Measurements from ENCODE around the gene CADPS. TPM values are rescaled to one million over a fixed set of nuclear protein-coding genes. Genes with fewer than 3 reads are reported as not detected.

The CADPS gene
- total RNA-seq, 2 donors from 2014 or later, result 11.7 to 20.8 TPM

DNA sequence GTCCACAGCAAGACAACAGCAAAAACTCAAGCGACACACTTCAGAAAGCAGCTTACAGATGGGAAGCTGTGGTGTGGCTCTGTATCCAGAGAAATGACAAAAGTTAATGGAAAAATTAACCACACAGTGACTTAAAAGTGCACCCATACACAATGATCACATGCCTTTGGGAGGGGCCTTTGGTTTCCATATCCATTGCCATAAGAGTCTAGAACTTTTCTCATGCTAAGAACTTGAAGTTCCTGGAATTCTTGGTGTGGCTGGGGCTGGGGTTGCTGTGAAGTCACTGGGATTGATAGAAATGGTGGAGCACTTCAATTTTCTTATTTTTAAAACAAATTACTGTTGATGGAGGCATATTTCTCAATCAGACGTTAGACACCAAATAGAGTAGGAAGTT is 393.3 kb downstream of the CADPS start:
- Histone ChIP-seq H3K27me3 (ENCODE audit: control insufficient read depth, insufficient read depth, low read length, poor library complexity, severe bottlenecking) (no peaks in the 10 kb centered on the region), H3K36me3 (ENCODE audit: control insufficient read depth, insufficient read depth, low read length) (no peaks in the 10 kb centered on the region), H3K9ac (ENCODE audit: extremely low read depth, low read length, poor library complexity, severe bottlenecking) (no peak overlapping the region), H3K4me3 (ENCODE audit: low read length) (no peak overlapping the region), H3K9me3 (ENCODE audit: control insufficient read depth, low read length) (peaks cover 5% of the 10 kb centered on the region), H3K27ac (ENCODE audit: low read depth, low read length) (no peak overlapping the region), H3K4me1 (ENCODE audit: control insufficient read depth, insufficient read depth, low read length) (no peaks in the 10 kb centered on the region)
- Mint-ChIP-seq H3K36me3 (ENCODE audit: low read depth) (peaks cover under 1% of the 10 kb centered on the region), H3K27ac (no peak overlapping the region), H3K9me3 (no peaks in the 10 kb centered on the region), H3K27me3 (ENCODE audit: insufficient read depth) (no peaks in the 10 kb centered on the region), H3K4me3 (no peak overlapping the region), H3K4me1 (peaks cover 2% of the 10 kb centered on the region)
- 93% methylated on average over 2 of the region's 2 CpGs for WGBS, 2 experiments (ENCODE audit: insufficient coverage in 1 of 2, insufficient read length in 1 of 2)
- TF ChIP-seq, protein P1, sequence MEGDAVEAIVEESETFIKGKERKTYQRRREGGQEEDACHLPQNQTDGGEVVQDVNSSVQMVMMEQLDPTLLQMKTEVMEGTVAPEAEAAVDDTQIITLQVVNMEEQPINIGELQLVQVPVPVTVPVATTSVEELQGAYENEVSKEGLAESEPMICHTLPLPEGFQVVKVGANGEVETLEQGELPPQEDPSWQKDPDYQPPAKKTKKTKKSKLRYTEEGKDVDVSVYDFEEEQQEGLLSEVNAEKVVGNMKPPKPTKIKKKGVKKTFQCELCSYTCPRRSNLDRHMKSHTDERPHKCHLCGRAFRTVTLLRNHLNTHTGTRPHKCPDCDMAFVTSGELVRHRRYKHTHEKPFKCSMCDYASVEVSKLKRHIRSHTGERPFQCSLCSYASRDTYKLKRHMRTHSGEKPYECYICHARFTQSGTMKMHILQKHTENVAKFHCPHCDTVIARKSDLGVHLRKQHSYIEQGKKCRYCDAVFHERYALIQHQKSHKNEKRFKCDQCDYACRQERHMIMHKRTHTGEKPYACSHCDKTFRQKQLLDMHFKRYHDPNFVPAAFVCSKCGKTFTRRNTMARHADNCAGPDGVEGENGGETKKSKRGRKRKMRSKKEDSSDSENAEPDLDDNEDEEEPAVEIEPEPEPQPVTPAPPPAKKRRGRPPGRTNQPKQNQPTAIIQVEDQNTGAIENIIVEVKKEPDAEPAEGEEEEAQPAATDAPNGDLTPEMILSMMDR (conservative IDR thresholded peaks at IDR 0.05), result no peak
- DNase-seq, result no peak

DNA sequence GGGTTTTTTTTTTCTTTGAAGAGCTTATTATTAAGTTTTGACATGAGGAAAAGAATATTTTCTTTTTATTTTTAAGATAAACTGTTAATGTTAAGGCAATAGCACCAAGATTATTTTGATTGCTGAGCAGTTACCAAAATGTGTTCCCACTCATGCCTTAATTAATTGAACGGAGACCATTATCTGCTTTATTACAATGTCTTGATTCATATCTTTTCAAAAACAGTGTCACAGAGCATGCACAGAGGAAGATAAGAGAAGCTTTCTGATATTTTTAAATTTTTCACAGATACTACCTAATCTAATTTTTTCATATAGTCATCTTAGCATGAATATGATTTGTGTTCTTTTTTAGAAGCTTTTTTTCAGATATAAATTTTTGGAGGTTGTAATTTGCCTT is 395.2 kb downstream of the CADPS start:
- Histone ChIP-seq H3K4me1 (ENCODE audit: control insufficient read depth, insufficient read depth, low read length) (no peaks in the 10 kb centered on the region), H3K36me3 (ENCODE audit: control insufficient read depth, insufficient read depth, low read length) (no peaks in the 10 kb centered on the region), H3K9ac (ENCODE audit: extremely low read depth, low read length, poor library complexity, severe bottlenecking) (no peak overlapping the region), H3K27me3 (ENCODE audit: control insufficient read depth, insufficient read depth, low read length, poor library complexity, severe bottlenecking) (no peaks in the 10 kb centered on the region), H3K9me3 (ENCODE audit: control insufficient read depth, low read length) (no peaks in the 10 kb centered on the region), H3K4me3 (ENCODE audit: low read length) (no peak overlapping the region), H3K27ac (ENCODE audit: low read depth, low read length) (no peak overlapping the region)
- Mint-ChIP-seq H3K27me3 (ENCODE audit: insufficient read depth) (no peaks in the 10 kb centered on the region), H3K4me1 (peaks cover 2% of the 10 kb centered on the region), H3K9me3 (no peaks in the 10 kb centered on the region), H3K4me3 (no peak overlapping the region), H3K27ac (no peak overlapping the region), H3K36me3 (ENCODE audit: low read depth) (peaks cover 3% of the 10 kb centered on the region)
- TF ChIP-seq, protein P1 (conservative IDR thresholded peaks at IDR 0.05), result no peak
- DNase-seq, result no peak
- 96% methylated on average over 1 of the region's 1 CpG; no CpG with 5 or more reads in 1 of the 2 experiments for WGBS, 2 experiments (ENCODE audit: insufficient coverage in 1 of 2, insufficient read length in 1 of 2)

DNA sequence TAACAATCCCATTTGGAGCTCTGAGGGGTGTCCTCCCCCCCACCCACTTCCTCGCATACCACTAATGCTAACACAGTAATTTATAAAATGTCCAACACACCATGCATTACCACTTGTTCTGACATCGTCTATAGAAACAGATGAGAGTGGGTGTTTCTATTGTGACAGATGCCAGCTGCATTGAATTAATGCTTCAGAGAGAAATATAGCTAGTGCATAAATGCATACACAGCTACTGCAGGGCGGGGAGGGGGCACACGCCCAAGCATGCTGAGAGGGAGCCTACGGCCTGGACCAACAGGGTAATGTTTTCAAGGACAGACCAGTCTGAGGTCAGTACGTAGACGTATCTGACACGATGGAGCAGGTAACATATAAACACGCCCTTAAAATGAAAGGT is 395.9 kb downstream of the CADPS start:
- WGBS, 2 experiments (ENCODE audit: insufficient coverage in 1 of 2, insufficient read length in 1 of 2), result 92 to 100% methylated on average over 3 to 9 of the region's 9 CpGs
- no peaks in the 10 kb centered on the region for H3K9me3 ChIP-seq (ENCODE audit: control insufficient read depth, low read length)
- H3K27me3 ChIP-seq (ENCODE audit: control insufficient read depth, insufficient read depth, low read length, poor library complexity, severe bottlenecking), result no peaks in the 10 kb centered on the region
- H3K36me3 ChIP-seq (ENCODE audit: control insufficient read depth, insufficient read depth, low read length), result no peaks in the 10 kb centered on the region
- H3K4me3 ChIP-seq (ENCODE audit: low read length), result no peak overlapping the region
- TF ChIP-seq, protein P1 (conservative IDR thresholded peaks at IDR 0.05), result no peak
- H3K9me3 Mint-ChIP-seq, result no peaks in the 10 kb centered on the region
- H3K36me3 Mint-ChIP-seq (ENCODE audit: low read depth), result peaks cover 3% of the 10 kb centered on the region
- no peak overlapping the region for H3K4me3 Mint-ChIP-seq
- no peaks in the 10 kb centered on the region for H3K4me1 ChIP-seq (ENCODE audit: control insufficient read depth, insufficient read depth, low read length)
- H3K27ac ChIP-seq (ENCODE audit: low read depth, low read length), result no peak overlapping the region
- peaks cover 2% of the 10 kb centered on the region for H3K4me1 Mint-ChIP-seq
- H3K27ac Mint-ChIP-seq, result no peak overlapping the region
- H3K9ac ChIP-seq (ENCODE audit: extremely low read depth, low read length, poor library complexity, severe bottlenecking), result no peak overlapping the region
- no peak for DNase-seq
- no peaks in the 10 kb centered on the region for H3K27me3 Mint-ChIP-seq (ENCODE audit: insufficient read depth)

All from endodermal cell (in vitro differentiated cells).